ENCODE data around the gene DNM3.
"Not testable (repeated sequence)": the region's sequence is repeated elsewhere in the genome, so short reads cannot be mapped to it uniquely, and the experiment has no call there.

DNA sequence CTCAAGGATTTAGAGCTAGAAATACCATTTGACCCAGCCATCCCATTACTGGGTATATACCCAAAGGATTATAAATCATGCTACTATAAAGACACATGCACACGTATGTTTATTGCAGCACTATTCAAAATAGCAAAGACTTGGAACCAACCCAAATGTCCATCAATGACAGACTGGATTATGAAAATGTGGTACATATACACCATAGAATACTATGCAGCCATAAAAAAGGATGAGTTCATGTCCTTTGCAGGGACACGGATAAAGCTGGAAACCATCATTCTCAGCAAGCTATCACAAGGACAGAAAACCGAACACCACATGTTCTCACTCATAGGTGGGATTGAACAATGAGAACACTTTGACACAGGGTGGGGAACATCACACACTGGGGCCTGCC is 595.9 kb downstream of the DNM3 start:
- TF ChIP-seq, protein P1, sequence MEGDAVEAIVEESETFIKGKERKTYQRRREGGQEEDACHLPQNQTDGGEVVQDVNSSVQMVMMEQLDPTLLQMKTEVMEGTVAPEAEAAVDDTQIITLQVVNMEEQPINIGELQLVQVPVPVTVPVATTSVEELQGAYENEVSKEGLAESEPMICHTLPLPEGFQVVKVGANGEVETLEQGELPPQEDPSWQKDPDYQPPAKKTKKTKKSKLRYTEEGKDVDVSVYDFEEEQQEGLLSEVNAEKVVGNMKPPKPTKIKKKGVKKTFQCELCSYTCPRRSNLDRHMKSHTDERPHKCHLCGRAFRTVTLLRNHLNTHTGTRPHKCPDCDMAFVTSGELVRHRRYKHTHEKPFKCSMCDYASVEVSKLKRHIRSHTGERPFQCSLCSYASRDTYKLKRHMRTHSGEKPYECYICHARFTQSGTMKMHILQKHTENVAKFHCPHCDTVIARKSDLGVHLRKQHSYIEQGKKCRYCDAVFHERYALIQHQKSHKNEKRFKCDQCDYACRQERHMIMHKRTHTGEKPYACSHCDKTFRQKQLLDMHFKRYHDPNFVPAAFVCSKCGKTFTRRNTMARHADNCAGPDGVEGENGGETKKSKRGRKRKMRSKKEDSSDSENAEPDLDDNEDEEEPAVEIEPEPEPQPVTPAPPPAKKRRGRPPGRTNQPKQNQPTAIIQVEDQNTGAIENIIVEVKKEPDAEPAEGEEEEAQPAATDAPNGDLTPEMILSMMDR (IDR thresholded peaks at IDR 0.05) = not testable (repeated sequence)
- not testable (repeated sequence) for TF ChIP-seq POLR2A (IDR thresholded peaks at IDR 0.05)

Data from adrenal gland (tissue), 5 donors.